ENCODE results near the gene DRP2.

- TF ChIP-seq POLR2A (IDR thresholded peaks at IDR 0.05): no peak
- TF ChIP-seq, protein P1, sequence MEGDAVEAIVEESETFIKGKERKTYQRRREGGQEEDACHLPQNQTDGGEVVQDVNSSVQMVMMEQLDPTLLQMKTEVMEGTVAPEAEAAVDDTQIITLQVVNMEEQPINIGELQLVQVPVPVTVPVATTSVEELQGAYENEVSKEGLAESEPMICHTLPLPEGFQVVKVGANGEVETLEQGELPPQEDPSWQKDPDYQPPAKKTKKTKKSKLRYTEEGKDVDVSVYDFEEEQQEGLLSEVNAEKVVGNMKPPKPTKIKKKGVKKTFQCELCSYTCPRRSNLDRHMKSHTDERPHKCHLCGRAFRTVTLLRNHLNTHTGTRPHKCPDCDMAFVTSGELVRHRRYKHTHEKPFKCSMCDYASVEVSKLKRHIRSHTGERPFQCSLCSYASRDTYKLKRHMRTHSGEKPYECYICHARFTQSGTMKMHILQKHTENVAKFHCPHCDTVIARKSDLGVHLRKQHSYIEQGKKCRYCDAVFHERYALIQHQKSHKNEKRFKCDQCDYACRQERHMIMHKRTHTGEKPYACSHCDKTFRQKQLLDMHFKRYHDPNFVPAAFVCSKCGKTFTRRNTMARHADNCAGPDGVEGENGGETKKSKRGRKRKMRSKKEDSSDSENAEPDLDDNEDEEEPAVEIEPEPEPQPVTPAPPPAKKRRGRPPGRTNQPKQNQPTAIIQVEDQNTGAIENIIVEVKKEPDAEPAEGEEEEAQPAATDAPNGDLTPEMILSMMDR (IDR thresholded peaks at IDR 0.05): no peak
Observed at GRCh38 chrX:101230636-101231035, 11.1 kb downstream of the DRP2 start.

Data from Peyer's patch (tissue), 4 donors.